ENCODE measurements around the gene BTG4. TPM values are rescaled to one million over a fixed set of nuclear protein-coding genes. Genes with fewer than 3 reads are reported as not detected.

BTG4 gene
- total and polyA plus RNA-seq, 2 of the 8 experiments (the other 6 are each of a cell fraction or from before 2014, with no cell fraction given) = 0.06 TPM; not detected in 1

- TF ChIP-seq CHD7 (IDR thresholded peaks at IDR 0.05; ENCODE audit: insufficient replicate concordance, low read length) = no peak
- TF ChIP-seq TCF12 (IDR thresholded peaks at IDR 0.05; ENCODE audit: low read depth, low read length) = no peak
- TF ChIP-seq EP300 (IDR thresholded peaks at IDR 0.05; ENCODE audit: borderline replicate concordance in 1 of 2, low read depth in 2 of 2, low read length in 2 of 2) = no peak
- TF ChIP-seq CBX5 (IDR thresholded peaks at IDR 0.05; ENCODE audit: low read depth, low read length) = no peak
- no peak for TF ChIP-seq GTF2F1 (IDR thresholded peaks at IDR 0.05; ENCODE audit: borderline replicate concordance, low read depth, low read length)
- TF ChIP-seq, protein P1, sequence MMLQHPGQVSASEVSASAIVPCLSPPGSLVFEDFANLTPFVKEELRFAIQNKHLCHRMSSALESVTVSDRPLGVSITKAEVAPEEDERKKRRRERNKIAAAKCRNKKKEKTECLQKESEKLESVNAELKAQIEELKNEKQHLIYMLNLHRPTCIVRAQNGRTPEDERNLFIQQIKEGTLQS (IDR thresholded peaks at IDR 0.05; ENCODE audit: insufficient read depth, low read depth, low read length) = no peak
Measured at GRCh38 chr11:111530091-111530490, 17.9 kb upstream of the BTG4 start (continued).

Data from H1 (cell line).